GM12878 (cell line): ENCODE data around the gene EYA2.

ENCODE experiments used
- CTCF ChIP-seq, 3 experiments: IDR thresholded peaks in 2 of 3; conservative IDR thresholded peaks in 1 of 3; 2 replicates each; pipeline ENCODE4 v1.5.1; 2011; ENCODE audit warnings: low read depth in 3 of 3, low read length in 3 of 3, mild to moderate bottlenecking in 3 of 3, control low read depth in 2 of 3, moderate library complexity in 2 of 3, inconsistent platforms in 1 of 3, mixed read lengths in 1 of 3; ENCODE audit not compliant: control insufficient read depth in 2 of 3, insufficient read depth in 1 of 3; ENCODE audit errors: extremely low read depth in 1 of 3
- ETV6 ChIP-seq, 2 experiments: fragments of 450-650 bp in 1 of 2; IDR thresholded peaks in 1 of 2; conservative IDR thresholded peaks in 1 of 2; 2 replicates each; pipeline ENCODE4 v1.6.1; 2014; ENCODE audit warnings: antibody characterized with exemption in 1 of 2, borderline replicate concordance in 1 of 2, low read depth in 1 of 2, mild to moderate bottlenecking in 1 of 2, moderate library complexity in 1 of 2
- EZH2 ChIP-seq: IDR thresholded peaks from 2 replicates; pipeline ENCODE4 v1.6.1; 2012; ENCODE audit warnings: low read depth, mild to moderate bottlenecking, control low read depth, inconsistent platforms, low read length, borderline replicate concordance; ENCODE audit not compliant: control insufficient read depth
- NFIC ChIP-seq: IDR thresholded peaks from 2 replicates; pipeline ENCODE4 v1.6.1; 2012; ENCODE audit warnings: low read depth, mild to moderate bottlenecking, inconsistent platforms, low read length, moderate library complexity
- POLR2A ChIP-seq: IDR thresholded peaks from 2 replicates; pipeline ENCODE4 v1.6.1; 2011; ENCODE audit warnings: low read depth, mild to moderate bottlenecking, low read length
- ZBTB11 ChIP-seq: fragments of 450-650 bp; formaldehyde crosslinking; IDR thresholded peaks from 2 replicates; pipeline ENCODE4 v1.5.0; 2022; ENCODE audit warnings: mild to moderate bottlenecking, missing genetic modification characterization

DNA sequence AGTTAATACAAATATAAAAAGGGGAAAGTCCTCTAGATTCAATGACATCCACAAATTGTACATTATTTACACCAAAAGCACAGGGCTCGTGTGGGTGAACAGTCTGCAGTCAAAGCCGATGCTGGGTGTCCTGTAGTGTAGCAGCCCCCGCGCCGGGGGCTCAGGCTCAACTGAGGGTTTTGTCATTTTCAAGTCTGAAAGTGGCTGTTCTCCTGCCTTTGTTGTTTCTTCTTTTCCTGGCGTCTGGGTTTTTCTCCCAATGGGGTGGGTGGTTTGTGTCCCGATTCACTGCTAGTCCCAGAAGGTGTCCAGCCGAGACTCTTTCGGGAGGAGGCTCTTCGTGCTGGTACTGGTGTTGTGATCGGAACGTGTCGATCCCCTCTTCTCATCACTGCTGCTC, 315.8 kb downstream of the EYA2 start:
- TF ChIP-seq CTCF (IDR thresholded peaks at IDR 0.05 in 2 of 3, conservative IDR thresholded peaks at IDR 0.05 in 1 of 3; ENCODE audit: control insufficient read depth in 2 of 3, extremely low read depth in 1 of 3, insufficient read depth in 1 of 3, low read depth in 3 of 3, low read length in 3 of 3) (no peak), ZBTB11 (no peak), EZH2 (no peak), POLR2A (no peak), NFIC (no peak), ETV6 (conservative IDR thresholded peaks at IDR 0.05 in 1 of 2, IDR thresholded peaks at IDR 0.05 in 1 of 2; ENCODE audit: borderline replicate concordance in 1 of 2, low read depth in 1 of 2) (no peak)
